Tibial nerve (tissue), 4 donors: ENCODE measurements around the gene BCKDHB.

ENCODE experiments used
- EP300 ChIP-seq, 2 donors: sonication (generic); formaldehyde crosslinking; IDR thresholded peaks; one replicate each; pipeline ENCODE4 v1.6.1; 2017; ENCODE audit warnings: antibody characterized with exemption in 2 of 2, mild to moderate bottlenecking in 1 of 2
- POLR2A ChIP-seq, 2 donors: fragments of 450-650 bp; IDR thresholded peaks; one replicate each; pipeline ENCODE4 v1.6.1; 2017; ENCODE audit warnings: antibody characterized with exemption in 2 of 2, mild to moderate bottlenecking in 2 of 2, moderate library complexity in 2 of 2
- TF ChIP-seq, protein P1 (sequence below), 5 experiments: fragments of 200-600 bp in 3 of 5; fragments of 450-650 bp in 2 of 5; sonication (generic) in 3 of 5; IDR thresholded peaks; one replicate each; pipeline ENCODE4 v1.5.1; 2016 to 2019; ENCODE audit warnings: antibody characterized with exemption in 5 of 5, mild to moderate bottlenecking in 3 of 5, moderate library complexity in 2 of 5

DNA sequence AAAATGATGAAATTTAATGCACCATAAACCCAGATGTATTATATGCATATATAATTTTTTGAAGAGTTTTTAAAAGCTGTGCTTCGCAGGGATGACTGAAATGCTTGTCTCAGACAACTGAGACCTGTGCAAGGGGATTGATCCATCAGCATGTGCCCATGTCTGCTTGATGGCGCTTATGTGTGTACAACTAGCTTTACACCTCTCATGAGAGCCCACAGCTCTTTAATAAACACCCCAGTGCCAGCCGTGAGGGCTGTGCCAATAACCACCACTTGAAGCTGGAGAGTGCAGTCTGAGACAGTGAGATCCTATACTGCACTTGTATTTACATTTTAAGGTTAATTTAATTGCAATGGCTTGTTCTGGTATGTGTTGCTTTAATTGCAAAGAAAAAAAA lies 225.5 kb downstream of the BCKDHB start:
- TF ChIP-seq, protein P1, sequence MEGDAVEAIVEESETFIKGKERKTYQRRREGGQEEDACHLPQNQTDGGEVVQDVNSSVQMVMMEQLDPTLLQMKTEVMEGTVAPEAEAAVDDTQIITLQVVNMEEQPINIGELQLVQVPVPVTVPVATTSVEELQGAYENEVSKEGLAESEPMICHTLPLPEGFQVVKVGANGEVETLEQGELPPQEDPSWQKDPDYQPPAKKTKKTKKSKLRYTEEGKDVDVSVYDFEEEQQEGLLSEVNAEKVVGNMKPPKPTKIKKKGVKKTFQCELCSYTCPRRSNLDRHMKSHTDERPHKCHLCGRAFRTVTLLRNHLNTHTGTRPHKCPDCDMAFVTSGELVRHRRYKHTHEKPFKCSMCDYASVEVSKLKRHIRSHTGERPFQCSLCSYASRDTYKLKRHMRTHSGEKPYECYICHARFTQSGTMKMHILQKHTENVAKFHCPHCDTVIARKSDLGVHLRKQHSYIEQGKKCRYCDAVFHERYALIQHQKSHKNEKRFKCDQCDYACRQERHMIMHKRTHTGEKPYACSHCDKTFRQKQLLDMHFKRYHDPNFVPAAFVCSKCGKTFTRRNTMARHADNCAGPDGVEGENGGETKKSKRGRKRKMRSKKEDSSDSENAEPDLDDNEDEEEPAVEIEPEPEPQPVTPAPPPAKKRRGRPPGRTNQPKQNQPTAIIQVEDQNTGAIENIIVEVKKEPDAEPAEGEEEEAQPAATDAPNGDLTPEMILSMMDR (IDR thresholded peaks at IDR 0.05): no peak
- no peak for TF ChIP-seq EP300 (IDR thresholded peaks at IDR 0.05)
- no peak for TF ChIP-seq POLR2A (IDR thresholded peaks at IDR 0.05)
